Fibroblast of lung (primary cell): ENCODE data around the gene HSF5.

Experiments used
- CTCF ChIP-seq, 2 donors: IDR thresholded peaks in 1 of 2; conservative IDR thresholded peaks in 1 of 2; 1 replicate in 1 of 2; 2 replicates in 1 of 2; pipeline ENCODE4 v1.5.1; 2011 to 2012; ENCODE audit warnings: low read length in 2 of 2, control low read depth in 1 of 2, inconsistent platforms in 1 of 2, low read depth in 1 of 2, mild to moderate bottlenecking in 1 of 2
- EZH2 ChIP-seq: IDR thresholded peaks from 2 replicates; pipeline ENCODE4 v1.5.1; 2012; ENCODE audit warnings: low read length, control low read depth, mild to moderate bottlenecking; ENCODE audit errors: missing control alignments

- no peak for TF ChIP-seq EZH2
- TF ChIP-seq CTCF (conservative IDR thresholded peaks at IDR 0.05 in 1 of 2, IDR thresholded peaks at IDR 0.05 in 1 of 2; ENCODE audit: low read depth in 1 of 2, low read length in 2 of 2), result no peak
These were observed 51.4 kb downstream of the HSF5 start for GRCh38 chr17:58436805-58437239.
